Right lobe of liver (tissue), 4 donors: ENCODE results near the gene FCRLB.

Experiments used
- CTCF ChIP-seq, 4 donors: fragments of 200-600 bp in 3 of 4; fragments of 450-650 bp in 1 of 4; IDR thresholded peaks; one replicate each; pipeline versions ENCODE4 v1.5.1 to v1.8.0; 2016 to 2022; ENCODE audit warnings: antibody characterized with exemption in 4 of 4, mild to moderate bottlenecking in 2 of 4
- POLR2A ChIP-seq: fragments of 450-650 bp; IDR thresholded peaks from one replicate; pipeline ENCODE4 v1.6.1; 2017; ENCODE audit warnings: antibody characterized with exemption, mild to moderate bottlenecking
- donor health status: DM: no; HTN: no; CAD: no.
- donor health status: DM: no; HTN: no; CAD: no.
- donor health status: DM: no; HTN: yes; CAD: no.

- no peak for TF ChIP-seq CTCF (IDR thresholded peaks at IDR 0.05)
- no peak for TF ChIP-seq POLR2A
These were observed 9.9 kb downstream of the FCRLB start for GRCh38 chr1:161731241-161731640.
